Activated CD8-positive, alpha-beta memory T cell treated with anti-CD3 and anti-CD28 coated beads, Interleukin-2, amount 50 U/mL, for 1 hour (primary cell): ENCODE measurements around the gene IGSF21.

Source experiments
- DNase-seq: peaks from one replicate; pipeline ENCODE4 v3.0.0-alpha.2; 2020; ENCODE audit errors: extremely low read depth

Gene IGSF21

GRCh38 chr1:18326211-18326897, 218.8 kb downstream of the IGSF21 start:
- no peak for DNase-seq

- no peak for DNase-seq
These were observed 220.1 kb downstream of the IGSF21 start for GRCh38 chr1:18327650-18328049.

- no peak for DNase-seq
These were observed 221.2 kb downstream of the IGSF21 start for GRCh38 chr1:18328803-18329202.

- DNase-seq = no peak
These were observed 222.1 kb downstream of the IGSF21 start for GRCh38 chr1:18329469-18330253.

- no peak for DNase-seq
These were observed 225.0 kb downstream of the IGSF21 start for GRCh38 chr1:18332576-18332975.

GRCh38 chr1:18333220-18333619, 225.6 kb downstream of the IGSF21 start:
- DNase-seq = no peak

- DNase-seq = no peak
These were observed 229.2 kb downstream of the IGSF21 start for GRCh38 chr1:18336801-18337200.

GRCh38 chr1:18337757-18338156, 230.2 kb downstream of the IGSF21 start:
- no peak for DNase-seq

GRCh38 chr1:18339161-18339560, 231.6 kb downstream of the IGSF21 start:
- DNase-seq = no peak

- no peak for DNase-seq
These were observed 232.7 kb downstream of the IGSF21 start for GRCh38 chr1:18340158-18340764.

- no peak for DNase-seq
These were observed 233.2 kb downstream of the IGSF21 start for GRCh38 chr1:18340787-18341186.

GRCh38 chr1:18341291-18342069, 233.9 kb downstream of the IGSF21 start:
- DNase-seq = no peak

- no peak for DNase-seq
These were observed 235.1 kb downstream of the IGSF21 start for GRCh38 chr1:18342744-18343143.

GRCh38 chr1:18343581-18343980, 236.0 kb downstream of the IGSF21 start:
- DNase-seq = no peak

- no peak for DNase-seq
These were observed 237.2 kb downstream of the IGSF21 start for GRCh38 chr1:18344755-18345154.

GRCh38 chr1:18347559-18347958, 240.0 kb downstream of the IGSF21 start:
- no peak for DNase-seq

GRCh38 chr1:18348354-18348753, 240.8 kb downstream of the IGSF21 start:
- no peak for DNase-seq

GRCh38 chr1:18350747-18351146, 243.1 kb downstream of the IGSF21 start:
- no peak for DNase-seq

- DNase-seq = no peak
These were observed 244.1 kb downstream of the IGSF21 start for GRCh38 chr1:18351735-18352134.

- no peak for DNase-seq
These were observed 245.2 kb downstream of the IGSF21 start for GRCh38 chr1:18352636-18353265.

- DNase-seq = no peak
These were observed 245.9 kb downstream of the IGSF21 start for GRCh38 chr1:18353528-18353927.

- DNase-seq = no peak
These were observed 246.4 kb downstream of the IGSF21 start for GRCh38 chr1:18353992-18354391.
